IPS-15b (cell line): ENCODE data around the gene TMEM229B.
A peak's percentile ranks its signal among the peaks of the same experiment; 100 is the strongest.

Source experiments
- H3K27me3 ChIP-seq: one replicate; pipeline ENCODE4 v1.6.1; 2013; ENCODE audit warnings: low read length; ENCODE audit not compliant: control insufficient read depth, insufficient read depth
- H3K36me3 ChIP-seq: one replicate; pipeline ENCODE4 v1.6.1; 2013; ENCODE audit warnings: low read length; ENCODE audit not compliant: control insufficient read depth, insufficient read depth
- H3K4me1 ChIP-seq: one replicate; pipeline ENCODE4 v1.6.1; 2013; ENCODE audit warnings: mild to moderate bottlenecking, low read length; ENCODE audit not compliant: control insufficient read depth, insufficient read depth
- H3K4me3 ChIP-seq: one replicate; pipeline ENCODE4 v1.5.1; 2013; ENCODE audit warnings: low read depth, low read length
- H3K9ac ChIP-seq: one replicate; pipeline ENCODE4 v1.6.1; 2013; ENCODE audit warnings: low read depth, mild to moderate bottlenecking, low read length
- H3K9me3 ChIP-seq: one replicate; pipeline ENCODE4 v1.6.1; 2013; ENCODE audit warnings: mild to moderate bottlenecking, low read length; ENCODE audit not compliant: control insufficient read depth, insufficient read depth

Gene TMEM229B

DNA sequence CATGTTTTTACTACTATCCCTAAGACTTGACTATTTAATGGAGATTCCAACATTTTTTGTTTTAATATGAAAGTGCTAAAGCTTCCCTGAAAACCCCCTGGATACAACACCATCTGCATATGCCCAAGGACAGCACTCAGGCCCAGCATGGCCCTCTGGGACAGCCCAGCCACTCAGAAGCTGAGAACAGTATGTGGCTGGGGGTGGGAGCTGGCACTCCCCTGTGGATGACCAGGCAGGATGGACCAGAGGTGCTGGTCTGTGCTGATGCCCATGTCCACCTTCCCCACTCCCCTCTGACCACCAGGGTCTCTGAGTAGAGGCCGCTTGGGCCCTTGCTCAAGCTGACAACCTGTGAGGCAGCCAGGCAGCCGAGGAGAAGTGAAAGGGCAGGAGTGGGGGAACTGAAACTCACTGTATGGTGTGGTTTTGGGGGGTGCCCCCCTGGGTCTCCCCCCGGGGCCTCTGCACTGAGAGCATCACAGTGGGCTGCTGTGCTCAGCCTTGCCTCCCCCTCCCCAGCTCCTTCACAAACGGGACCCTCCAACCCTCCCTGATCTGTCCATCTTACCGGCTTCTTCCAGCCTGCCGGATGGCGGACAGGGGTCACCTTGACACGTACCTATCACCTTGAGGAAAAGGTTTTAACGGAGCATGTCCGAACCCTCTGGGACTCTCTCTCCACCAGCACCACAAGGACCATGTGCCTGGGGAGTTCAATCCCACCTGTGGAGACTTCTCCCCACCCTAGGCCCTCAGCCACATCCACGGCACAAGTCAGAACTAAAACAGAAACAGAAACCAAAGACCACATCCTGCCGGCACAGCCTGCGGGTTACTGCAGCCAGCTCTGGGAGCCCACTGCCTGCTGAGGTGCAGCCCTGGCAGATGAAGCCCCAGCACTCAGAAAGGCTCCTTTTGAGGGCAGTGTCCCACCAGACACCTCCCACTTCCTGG, at the start of gene TMEM229B:
Gene TMEM229B (minus strand): TSS at position 785 of the 957 bp plus-strand sequence. CDS start 14,798 bp downstream, outside the sequence.
- Histone ChIP-seq H3K9ac (no peak within 1 kb of the TSS), H3K4me3 (no peak within 1 kb of the TSS), H3K4me1 (no peaks in the 10 kb centered on the region), H3K9me3 (peaks cover 1% of the 10 kb centered on the region), H3K36me3 (peaks cover under 1% of the 10 kb centered on the region), H3K27me3 (no peaks in the 10 kb centered on the region)

DNA sequence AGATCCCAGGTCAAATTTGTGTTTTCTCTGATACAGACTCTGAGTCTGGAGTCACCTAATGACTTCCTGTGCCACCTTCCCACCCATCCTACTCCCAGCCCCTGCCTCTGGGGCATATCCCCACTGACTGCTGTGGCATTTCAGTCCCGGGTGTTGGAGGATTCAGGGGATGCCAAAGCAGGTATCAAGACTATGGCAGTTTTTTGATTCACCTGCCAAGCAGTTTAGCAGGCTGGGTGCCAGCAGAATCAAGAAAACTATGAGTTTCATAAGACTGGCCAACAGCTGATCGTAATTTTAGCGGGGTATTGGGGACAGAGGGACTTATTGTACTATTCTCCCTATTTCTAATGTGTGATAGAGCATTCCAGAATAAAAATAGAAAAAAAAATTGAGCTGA, 49.2 kb upstream of the TMEM229B start:
- Histone ChIP-seq H3K4me1 (peaks cover 19% of the 10 kb centered on the region), H3K9me3 (no peaks in the 10 kb centered on the region), H3K9ac (no peak overlapping the region), H3K27me3 (no peaks in the 10 kb centered on the region), H3K36me3 (no peaks in the 10 kb centered on the region), H3K4me3 (no peak overlapping the region)

DNA sequence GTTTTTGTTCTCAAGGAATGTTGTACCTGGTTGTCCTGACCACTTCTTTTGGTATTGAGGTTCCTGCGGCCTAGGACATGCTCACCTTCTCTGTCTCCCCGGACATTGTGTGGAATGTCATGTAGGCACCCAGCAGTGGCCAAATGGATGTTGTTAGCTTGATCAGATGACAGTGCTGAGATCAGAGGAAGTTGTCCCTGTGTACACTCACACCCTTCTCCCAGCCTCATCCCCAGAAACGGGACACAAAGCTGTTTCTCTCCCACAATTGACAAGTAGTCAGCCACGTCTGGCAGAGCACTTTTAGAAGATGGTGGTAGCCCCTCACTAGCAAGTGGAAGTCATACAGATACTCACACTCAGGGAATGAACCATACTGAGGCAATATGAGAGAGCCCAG, 47.6 kb upstream of the TMEM229B start:
- Histone ChIP-seq H3K4me1 (peaks cover 20% of the 10 kb centered on the region), H3K36me3 (no peaks in the 10 kb centered on the region), H3K9ac (no peak overlapping the region), H3K9me3 (no peaks in the 10 kb centered on the region), H3K27me3 (peaks cover 5% of the 10 kb centered on the region), H3K4me3 (no peak overlapping the region)

DNA sequence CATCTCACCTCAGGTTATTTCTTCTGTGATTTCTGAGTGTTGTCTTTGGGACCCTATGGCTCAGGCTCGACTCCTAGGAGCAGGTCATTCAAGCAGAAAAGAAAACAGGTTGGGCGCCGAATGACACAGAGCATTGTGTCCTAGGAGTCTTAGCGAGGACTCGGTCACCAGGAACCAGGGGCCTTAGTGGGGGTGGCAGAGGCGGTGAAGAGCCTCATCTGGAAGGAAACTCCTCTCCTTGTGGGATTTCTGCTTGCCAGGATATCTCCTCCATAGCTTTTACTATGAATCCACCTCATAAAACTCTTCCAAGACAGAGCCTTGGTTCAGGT, 45.2 kb upstream of the TMEM229B start:
- Histone ChIP-seq H3K4me1 (peaks cover 10% of the 10 kb centered on the region), H3K36me3 (no peaks in the 10 kb centered on the region), H3K9ac (peak overlapping the region; percentile 58), H3K27me3 (peaks cover 5% of the 10 kb centered on the region), H3K9me3 (no peaks in the 10 kb centered on the region), H3K4me3 (peak overlapping the region; percentile 45)

DNA sequence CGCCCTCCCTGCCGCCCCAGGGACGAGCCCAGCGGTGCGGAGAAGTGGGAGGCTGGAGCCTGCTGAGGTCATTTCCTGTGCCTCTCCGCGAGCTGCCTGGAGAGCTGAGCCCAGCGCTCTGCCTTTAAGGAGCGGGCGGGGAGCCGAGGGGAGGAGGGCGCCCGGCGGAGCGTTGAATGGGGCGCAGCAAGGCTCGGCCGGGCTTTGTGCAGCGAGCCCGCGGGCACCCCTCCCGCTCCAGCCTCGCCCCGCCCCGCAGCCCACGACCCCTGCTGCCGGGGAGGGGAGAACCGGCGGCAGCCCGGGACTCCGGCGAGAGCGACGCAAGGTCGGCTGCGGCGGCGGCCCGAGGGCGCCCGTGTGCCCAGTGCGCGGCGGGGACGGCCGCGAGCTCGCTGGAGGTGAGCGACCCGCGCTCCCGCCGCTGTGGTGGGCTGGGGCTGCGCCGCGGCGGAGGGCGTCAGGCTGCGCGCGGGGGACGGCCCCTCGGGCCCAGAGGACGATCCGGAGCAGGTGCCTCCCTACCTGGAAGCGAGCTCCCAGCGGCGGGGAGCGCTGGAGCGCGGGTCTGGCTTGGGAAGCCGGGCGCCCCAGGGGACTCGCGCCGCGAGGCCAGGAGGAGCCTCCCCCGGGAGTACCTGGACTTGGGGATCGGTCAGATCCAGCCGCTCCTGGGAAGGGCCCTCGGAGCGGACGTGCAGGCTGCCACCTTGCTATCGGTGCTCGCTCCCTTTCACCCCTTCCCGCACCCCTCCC, 44.7 kb upstream of the TMEM229B start, which contains the start of gene PLEKHH1:
Gene PLEKHH1 (plus strand): TSS at position 293 of the 756 bp plus-strand sequence. CDS start 8,578 bp downstream, outside the sequence.
- Histone ChIP-seq H3K4me1 (peaks cover 8% of the 10 kb centered on the region), H3K9me3 (no peaks in the 10 kb centered on the region), H3K27me3 (peaks cover 5% of the 10 kb centered on the region), H3K36me3 (no peaks in the 10 kb centered on the region), H3K4me3 (peak within 1 kb of the TSS; percentile 45), H3K9ac (peak within 1 kb of the TSS; percentile 60)

DNA sequence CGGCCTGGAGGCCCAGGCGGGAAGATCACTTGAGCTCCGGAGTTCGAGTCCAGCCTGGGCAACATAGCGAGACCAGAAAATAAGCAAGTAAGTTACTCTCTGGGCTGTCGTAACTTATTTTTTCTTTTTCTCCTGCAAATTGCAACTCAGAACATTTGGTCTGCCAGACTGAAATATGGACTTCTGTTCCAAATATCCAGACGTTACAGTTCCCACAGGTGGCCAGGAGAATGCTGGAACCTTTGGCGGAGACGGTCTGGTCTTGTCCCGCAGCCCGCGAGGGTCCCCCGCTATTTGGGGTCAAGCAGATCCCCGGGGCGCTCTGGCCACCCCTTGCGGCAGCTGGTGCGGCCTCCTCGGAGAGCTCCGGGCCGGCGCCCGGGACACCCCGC, 44.1 kb upstream of the TMEM229B start:
- Histone ChIP-seq H3K4me3 (peak overlapping the region; percentile 45), H3K9ac (peak overlapping the region; percentile 60), H3K36me3 (no peaks in the 10 kb centered on the region), H3K9me3 (no peaks in the 10 kb centered on the region), H3K27me3 (peaks cover 5% of the 10 kb centered on the region), H3K4me1 (peaks cover 8% of the 10 kb centered on the region)

DNA sequence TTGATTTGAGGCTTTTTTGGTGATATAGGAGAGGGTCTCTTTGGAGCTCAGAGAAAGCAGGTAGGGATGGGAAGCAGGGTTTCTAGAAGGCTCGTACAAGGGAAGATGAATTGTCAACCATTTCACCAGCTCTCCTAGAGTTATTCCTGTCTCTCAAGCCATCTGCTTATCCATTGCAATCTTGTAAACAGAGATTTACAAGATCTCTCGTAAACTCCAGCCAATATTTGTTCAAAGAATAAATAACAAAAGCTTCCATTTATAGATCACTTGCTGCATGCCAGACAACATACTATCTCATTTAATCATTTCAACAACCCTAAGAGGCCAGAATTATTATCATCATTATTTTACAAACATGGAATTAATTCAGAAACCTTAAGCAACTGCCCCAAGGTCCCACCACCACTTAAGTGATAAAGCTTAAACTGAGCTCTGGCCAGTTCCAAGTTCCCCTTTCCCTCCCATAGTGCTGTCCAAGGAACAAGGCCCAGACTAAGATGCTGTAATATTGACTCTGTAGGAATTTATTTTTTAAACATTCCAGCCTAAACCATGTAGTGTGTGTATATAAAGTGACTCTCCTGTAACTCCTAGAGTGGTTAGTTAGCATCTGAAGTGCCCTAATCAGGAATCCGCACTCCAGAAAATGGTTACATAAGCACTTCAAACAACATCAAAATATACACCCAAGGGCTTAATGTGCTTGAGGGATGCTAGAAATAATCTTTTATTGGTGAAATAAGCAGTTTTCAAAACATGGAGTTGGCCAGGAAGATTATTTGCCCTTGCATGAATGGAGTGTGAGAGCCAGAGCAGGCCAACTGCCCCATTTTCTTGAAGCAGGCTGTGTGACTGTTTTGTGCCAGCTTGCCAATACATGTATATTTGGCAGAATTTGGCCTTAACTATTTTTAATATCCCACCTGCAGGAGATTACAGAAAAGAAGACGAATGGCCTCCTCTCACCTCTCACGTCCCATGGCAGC, 41.7 kb upstream of the TMEM229B start:
- Histone ChIP-seq H3K27me3 (peaks cover 5% of the 10 kb centered on the region), H3K4me1 (peaks cover 8% of the 10 kb centered on the region), H3K9me3 (no peaks in the 10 kb centered on the region), H3K9ac (no peak overlapping the region), H3K36me3 (no peaks in the 10 kb centered on the region), H3K4me3 (no peak overlapping the region)

DNA sequence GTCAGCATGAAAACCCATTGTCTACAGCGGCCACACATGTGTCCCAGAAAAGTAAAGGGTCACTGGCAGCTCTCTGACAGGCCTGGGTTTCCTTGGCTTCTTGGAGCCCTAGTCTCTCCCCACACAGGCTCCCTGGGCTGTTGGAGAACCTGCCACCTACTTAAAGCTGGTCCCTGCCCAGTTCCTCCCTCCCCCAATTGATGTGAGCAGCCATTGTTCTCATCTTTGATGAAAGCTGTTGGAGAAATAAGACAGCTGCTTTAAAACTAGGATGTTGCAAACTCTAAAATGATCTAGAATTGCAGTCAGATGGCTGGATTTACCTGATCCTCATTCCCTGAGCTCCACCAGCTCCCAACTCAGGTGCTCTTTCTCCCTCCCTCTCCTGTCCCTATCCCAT, 39.8 kb upstream of the TMEM229B start:
- Histone ChIP-seq H3K9me3 (no peaks in the 10 kb centered on the region), H3K36me3 (no peaks in the 10 kb centered on the region), H3K4me3 (no peak overlapping the region), H3K27me3 (peaks cover 5% of the 10 kb centered on the region), H3K9ac (no peak overlapping the region), H3K4me1 (peaks cover 4% of the 10 kb centered on the region)

DNA sequence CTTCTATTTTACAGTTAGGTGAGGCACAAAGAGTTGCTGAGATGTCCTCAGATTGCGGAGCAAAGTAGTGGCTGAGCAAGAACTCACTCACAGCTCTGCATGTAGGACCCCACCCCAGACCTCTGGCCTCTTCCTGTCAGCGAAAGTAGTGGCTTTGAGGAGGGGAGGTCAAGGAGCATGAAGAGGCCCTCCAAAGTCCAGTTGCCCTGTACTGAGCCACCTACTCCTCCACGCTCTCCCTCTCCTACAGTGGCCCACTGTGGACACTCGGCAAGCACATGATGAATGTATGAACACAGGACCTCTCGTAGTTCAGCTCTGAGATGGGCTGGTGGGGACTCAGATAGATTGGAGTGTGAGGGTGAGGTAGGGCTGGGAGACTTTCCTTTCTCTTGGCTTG, 39.2 kb upstream of the TMEM229B start:
- Histone ChIP-seq H3K27me3 (peaks cover 5% of the 10 kb centered on the region), H3K9me3 (no peaks in the 10 kb centered on the region), H3K36me3 (no peaks in the 10 kb centered on the region), H3K4me1 (peaks cover 4% of the 10 kb centered on the region), H3K4me3 (no peak overlapping the region), H3K9ac (no peak overlapping the region)

DNA sequence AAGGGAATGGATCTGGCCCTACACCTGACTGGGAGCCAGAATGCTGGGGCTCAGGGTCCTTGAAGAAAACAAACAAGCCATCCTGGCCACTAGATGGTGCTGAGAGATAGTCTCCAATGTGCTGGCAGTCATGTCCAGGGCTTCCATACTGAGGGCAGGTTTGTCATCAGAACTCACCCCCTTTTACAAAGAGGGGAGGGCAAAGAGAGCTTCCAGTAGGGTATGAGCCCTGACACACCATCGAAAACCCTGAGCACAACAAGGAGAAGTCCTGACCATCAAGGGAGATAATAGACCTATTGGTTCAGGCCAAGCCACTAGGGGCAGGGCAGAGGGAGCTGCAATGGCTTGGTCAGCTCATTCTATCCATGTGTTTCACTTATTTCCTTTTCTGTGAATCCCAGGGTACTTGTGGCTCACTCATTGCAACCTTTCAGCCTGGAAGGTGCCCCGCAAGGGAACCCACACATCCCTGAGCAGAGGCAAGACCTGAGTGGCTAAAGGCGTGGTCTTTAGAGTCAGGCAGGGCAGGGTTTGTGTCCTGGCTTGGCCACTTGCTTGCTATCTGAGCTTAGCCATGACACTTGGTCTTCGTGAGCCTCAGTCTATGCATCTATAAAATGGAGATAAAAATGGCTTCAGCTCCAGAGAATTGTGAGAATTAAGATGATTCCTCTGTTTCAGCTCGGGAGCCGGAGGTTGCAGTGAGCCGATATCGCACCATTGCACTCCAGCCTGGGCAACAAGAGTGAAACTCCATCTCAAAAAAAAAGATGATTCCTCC, 38.3 kb upstream of the TMEM229B start:
- Histone ChIP-seq H3K4me3 (no peak overlapping the region), H3K36me3 (no peaks in the 10 kb centered on the region), H3K27me3 (peaks cover under 1% of the 10 kb centered on the region), H3K9ac (no peak overlapping the region), H3K9me3 (no peaks in the 10 kb centered on the region), H3K4me1 (no peaks in the 10 kb centered on the region)
